GM12892 (cell line): Measurements from ENCODE around the gene RPS6KA1.

Source experiments
- POLR2A ChIP-seq: IDR thresholded peaks from 2 replicates; pipeline ENCODE4 v1.6.1; 2011; ENCODE audit warnings: low read depth, low read length, control low read depth
- TAF1 ChIP-seq: IDR thresholded peaks from 2 replicates; pipeline ENCODE4 v1.6.1; 2011; ENCODE audit warnings: low read depth, mild to moderate bottlenecking, control low read depth, low read length, borderline replicate concordance

DNA sequence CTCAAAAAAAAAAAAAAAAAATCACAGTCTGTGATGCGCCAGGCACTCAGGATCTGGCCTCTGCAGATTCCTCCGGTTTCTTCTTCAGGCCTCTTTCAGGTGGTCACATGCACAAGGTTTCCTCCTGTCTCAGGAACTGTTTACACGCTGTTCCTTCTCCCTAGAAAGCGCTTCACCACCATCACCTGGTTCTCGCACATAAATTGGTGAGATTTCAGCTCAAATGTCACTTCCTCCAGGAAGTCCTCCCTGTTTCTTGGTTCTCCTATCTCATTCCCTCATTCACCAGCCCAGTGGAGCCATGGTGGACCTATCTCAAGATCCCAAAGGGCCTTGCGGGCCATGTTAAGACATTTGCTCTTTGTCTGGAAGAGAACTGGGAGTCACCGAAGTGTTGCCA is 30.7 kb upstream of the RPS6KA1 start:
- TF ChIP-seq POLR2A (no peak), TAF1 (no peak)
